ENCODE measurements around the gene KDM2B.

The KDM2B gene

DNA sequence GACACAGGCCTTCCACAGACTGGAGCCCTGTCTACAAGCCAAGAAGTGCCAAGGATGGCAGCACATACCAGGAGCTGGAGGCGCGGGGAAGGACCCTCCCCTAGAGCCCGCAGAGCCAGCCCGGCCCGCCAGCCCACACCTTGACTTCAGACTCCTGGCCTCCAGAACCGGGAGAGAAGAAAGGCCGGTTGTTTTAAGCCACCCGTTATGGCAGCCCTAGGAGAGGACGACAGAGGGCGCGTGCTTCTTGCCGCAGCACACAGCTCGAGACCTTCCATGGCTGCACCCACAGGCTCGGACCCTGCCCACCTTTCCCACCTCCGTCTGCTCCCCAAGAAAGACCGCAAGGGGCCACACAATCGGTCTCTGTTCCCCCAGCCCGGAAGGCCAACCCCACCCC is 127.2 kb downstream of the KDM2B start:
- DNase-seq = no peak

- no peak for DNase-seq
Measured at GRCh38 chr12:121452985-121453360, 127.8 kb downstream of the KDM2B start.

DNA sequence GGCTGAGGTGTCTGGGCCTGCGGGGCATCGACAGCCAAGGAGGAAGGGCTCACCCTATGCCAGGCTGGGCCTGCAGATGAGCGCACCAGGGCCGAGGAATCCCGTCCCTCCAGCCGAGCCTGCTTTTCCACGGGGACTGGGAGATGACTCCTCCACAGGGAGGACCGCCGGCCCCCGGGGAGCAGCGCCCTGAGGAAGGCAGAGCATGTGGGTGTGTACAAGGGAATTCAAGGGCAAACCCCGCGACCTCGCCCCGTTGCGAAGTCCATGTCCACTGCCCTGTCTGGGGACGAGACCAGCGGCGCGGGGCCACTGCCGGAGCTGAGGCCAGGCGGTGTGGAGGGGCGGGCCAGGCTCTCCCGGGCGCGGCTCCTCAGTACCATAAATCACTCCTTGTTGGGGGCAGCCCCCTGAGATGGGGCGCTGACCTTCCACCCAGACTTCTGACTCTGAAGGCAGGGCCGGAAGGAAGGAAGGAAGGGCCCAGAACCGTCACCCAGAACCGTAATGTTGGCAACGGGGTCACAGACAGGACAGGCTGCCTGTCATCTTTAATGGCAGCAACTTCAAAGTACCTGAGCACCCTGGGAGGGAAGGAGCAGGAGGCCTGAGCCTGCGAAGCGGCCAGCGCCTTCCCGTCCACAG is 128.4 kb downstream of the KDM2B start:
- no peak for DNase-seq

- no peak for DNase-seq
Measured at GRCh38 chr12:121451961-121452339, 128.9 kb downstream of the KDM2B start.

DNA sequence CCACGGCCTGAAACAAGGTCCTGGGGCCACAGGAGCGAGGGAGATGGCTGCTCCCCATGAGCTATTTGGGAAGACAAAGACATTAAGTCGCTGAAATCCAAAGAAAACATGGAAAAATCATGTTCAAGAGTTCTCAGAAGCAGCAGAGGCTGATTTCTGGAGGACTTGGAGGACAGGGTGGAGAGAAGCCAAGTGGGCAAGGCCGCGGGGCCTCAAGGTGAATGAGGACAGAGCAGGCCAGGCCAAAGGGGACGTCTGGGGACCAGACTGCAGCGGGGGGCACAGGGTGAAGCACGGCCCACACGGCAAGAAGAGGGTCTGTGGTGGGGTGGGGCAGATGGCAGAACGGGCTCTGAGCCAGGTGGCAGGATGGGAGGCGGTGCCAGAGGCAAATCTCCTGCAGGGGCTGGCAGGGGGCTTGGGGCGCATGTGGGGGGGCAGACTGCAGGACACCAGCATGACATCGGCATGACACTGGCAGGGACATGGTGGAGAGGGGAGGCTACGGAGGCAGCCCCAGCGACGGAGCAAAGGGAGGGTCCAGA is 132.0 kb downstream of the KDM2B start:
- peak; percentile 40 for DNase-seq

- DNase-seq = no peak
Measured at GRCh38 chr12:121446750-121447149, 134.1 kb downstream of the KDM2B start.

GRCh38 chr12:121444842-121445202 is 136.0 kb downstream of the KDM2B start:
- no peak for DNase-seq

DNA sequence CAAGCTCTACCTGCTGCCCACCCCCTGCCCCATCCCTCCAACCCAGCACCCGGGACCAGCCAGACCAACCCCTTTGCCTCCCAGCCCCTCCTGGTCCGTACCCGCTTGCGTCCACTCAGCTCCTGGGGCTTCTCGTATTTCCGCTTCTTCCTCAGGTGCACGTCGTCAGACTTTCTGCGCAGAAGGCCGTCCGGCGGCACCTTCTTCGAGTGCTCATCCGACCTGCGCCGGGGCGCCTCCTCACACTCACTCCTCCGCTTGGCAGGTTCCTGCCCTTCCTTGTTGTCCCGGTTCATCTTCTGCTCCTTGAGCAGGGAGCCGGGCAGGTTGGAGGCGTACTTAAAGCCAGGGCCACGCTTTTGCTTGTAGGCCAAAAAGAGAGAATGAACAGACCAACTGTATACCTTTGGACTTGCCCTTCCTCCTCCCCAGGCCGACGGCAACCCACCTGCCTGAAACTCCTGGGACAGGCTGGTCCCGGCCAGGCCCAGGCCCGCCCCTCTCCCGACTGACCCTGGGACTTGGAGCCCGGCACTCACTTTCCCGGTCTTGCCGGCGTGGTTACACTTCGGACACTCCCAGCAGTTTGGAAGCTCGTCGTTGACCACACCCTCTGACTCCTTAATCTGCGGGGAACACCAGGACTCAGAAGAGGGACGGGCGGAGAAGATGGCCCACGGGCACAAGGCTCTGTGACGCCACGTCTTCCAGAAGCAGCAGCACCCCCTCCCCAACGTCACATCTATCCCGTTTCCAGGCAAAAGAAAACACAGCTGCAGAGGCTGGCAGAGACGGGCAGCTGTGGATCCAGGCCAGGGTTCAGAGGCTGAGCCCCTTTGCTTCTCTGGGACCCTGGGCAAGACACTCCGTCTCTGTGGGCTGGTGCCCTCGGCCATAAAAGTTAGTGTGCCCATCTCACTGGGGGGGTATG is 136.6 kb downstream of the KDM2B start:
- DNase-seq = no peak

DNA sequence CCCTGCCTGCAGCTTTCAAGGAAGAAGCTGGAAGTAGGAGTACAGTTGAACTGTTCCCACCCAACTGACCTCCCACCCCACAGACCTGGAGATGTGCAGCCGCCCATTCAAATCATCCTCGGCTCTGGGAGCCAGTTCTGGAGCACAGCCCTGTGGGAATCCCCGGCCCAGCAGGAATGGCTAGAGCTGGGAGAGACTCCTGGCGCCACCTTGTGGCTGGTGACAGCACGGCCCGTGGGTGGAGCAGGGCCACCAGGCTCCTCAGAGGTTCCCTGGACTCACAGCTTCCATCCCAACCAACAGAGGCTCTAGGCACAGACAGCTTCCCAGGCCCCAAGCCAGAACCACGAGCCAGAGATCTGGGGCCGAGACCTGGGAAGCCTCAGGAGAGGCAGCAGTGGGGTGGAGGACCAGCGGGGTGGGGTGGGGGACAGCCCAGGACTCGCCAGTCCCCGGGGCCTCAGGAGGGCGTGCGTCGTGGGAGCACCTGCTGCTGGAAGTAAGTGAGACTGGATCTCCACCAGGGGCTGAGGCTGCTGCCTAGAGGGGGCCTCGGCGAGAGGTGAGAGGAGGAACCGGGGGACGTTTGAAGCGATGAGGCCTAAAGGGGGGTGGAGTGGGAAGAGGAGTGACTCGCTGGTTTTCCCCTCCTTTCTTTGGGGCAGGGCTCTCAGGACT is 137.5 kb downstream of the KDM2B start:
- peak; percentile 60 for DNase-seq

- no peak for DNase-seq
Measured at GRCh38 chr12:121442028-121442948, 138.5 kb downstream of the KDM2B start.

- DNase-seq = no peak
Measured at GRCh38 chr12:121441555-121441954, 139.3 kb downstream of the KDM2B start.

GRCh38 chr12:121440768-121441167 is 140.1 kb downstream of the KDM2B start:
- no peak for DNase-seq

GRCh38 chr12:121439715-121440114 is 141.1 kb downstream of the KDM2B start:
- no peak for DNase-seq

- DNase-seq = no peak
Measured at GRCh38 chr12:121438905-121439304, 141.9 kb downstream of the KDM2B start.

GRCh38 chr12:121436706-121437105 is 144.1 kb downstream of the KDM2B start:
- no peak for DNase-seq

- no peak for DNase-seq
Measured at GRCh38 chr12:121432740-121433480, 147.9 kb downstream of the KDM2B start.

GRCh38 chr12:121430833-121431415 is 149.9 kb downstream of the KDM2B start:
- DNase-seq = no peak

DNA sequence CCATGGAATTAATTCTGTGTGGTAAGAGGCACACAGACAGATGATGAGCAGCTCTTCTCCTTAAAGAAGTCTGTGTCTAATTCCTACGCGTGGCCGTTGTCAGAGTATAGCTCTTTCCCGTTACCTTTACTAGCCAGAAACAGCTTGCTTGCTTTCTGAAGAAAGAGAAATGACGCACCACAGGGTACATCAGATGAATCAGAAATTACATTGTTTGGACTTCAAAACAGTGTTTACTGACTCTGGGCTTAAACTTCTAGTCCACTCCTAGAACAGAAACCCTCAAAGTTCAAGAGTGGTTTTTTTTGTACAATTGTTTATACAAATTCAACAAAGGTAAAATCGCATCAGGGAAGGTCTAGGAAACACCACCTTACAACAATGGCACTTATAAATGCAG is 151.9 kb downstream of the KDM2B start:
- DNase-seq = no peak

DNA sequence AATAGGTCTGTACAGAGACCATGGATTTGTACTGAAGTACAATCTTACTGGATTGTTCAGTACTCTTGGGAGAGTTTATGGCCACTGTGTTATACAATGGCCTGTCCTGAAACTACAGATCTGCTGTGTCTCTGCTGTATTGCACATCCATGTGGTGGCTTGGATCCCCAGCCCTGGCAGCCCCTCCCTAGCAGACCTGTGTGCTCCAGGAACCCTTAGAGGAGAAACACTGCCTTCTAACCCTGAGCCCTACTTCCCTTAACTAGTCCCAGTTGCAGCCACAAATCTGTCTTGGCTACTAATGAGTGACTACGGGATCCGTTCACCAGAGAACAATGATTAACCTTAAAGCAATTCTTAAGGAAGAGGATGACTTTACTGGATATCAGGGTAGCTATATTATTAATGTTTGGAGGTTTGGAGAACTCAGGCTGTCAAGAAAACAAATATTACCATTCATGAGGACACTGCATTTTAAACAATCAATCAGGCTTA is 153.2 kb downstream of the KDM2B start:
- DNase-seq = no peak

GRCh38 chr12:121424624-121424975 is 156.2 kb downstream of the KDM2B start:
- DNase-seq = no peak
